ENCODE data around the gene FOXO6.

DNA sequence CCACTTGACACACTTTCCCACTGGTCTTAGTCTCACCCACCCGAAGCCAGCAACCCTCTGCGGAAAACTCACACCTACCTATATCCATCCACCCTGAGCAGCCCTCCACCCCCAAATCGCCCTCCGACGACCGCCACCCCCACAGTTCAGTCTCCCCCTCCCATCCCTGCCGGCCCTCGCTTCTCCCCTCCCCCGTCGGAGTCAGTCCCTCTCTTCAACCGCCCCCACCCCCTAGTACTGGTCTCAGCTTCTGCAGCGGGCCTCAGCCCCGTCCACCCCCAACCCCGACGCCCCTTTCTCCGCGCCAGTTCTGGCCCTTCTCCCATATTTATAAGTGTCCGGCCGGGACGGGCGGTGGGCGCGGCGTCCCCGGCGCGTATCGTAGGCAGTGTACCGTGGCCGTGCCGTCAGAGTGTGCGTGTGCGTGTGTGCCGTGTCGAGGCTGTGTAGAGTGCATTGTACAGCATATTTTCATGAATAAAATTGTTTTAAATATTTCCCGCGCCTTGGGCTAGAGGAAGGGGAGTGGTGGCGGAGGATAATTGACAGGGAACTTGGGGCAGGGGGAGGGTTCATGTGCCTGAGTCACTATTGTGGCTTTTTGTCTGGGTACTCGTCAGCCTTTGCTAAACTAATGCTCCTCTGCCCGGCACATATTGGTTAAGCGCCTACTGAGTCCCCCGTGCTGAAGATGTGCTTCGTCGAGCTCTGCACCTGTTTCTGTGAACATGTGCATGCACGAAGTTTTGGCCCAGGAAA, 22.0 kb downstream of the FOXO6 start:
- TF ChIP-seq, protein P1, sequence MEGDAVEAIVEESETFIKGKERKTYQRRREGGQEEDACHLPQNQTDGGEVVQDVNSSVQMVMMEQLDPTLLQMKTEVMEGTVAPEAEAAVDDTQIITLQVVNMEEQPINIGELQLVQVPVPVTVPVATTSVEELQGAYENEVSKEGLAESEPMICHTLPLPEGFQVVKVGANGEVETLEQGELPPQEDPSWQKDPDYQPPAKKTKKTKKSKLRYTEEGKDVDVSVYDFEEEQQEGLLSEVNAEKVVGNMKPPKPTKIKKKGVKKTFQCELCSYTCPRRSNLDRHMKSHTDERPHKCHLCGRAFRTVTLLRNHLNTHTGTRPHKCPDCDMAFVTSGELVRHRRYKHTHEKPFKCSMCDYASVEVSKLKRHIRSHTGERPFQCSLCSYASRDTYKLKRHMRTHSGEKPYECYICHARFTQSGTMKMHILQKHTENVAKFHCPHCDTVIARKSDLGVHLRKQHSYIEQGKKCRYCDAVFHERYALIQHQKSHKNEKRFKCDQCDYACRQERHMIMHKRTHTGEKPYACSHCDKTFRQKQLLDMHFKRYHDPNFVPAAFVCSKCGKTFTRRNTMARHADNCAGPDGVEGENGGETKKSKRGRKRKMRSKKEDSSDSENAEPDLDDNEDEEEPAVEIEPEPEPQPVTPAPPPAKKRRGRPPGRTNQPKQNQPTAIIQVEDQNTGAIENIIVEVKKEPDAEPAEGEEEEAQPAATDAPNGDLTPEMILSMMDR (IDR thresholded peaks at IDR 0.05) = no peak
- TF ChIP-seq POLR2A (IDR thresholded peaks at IDR 0.05) = no peak
